ENCODE measurements around the gene LSG1.

- no peak for TF ChIP-seq POLR2A (IDR thresholded peaks at IDR 0.05)
- TF ChIP-seq CTCF (IDR thresholded peaks at IDR 0.05) = no peak
These were observed 65.8 kb downstream of the LSG1 start for GRCh38 chr3:194606163-194606562.
